Erythroblast (primary cell): ENCODE data around the gene SHMT2.

ENCODE experiments used
- GATA1 ChIP-seq: IDR thresholded peaks from 2 replicates; pipeline ENCODE4 v1.6.1; 2011; ENCODE audit warnings: low read depth, mild to moderate bottlenecking, control low read depth, low read length, moderate library complexity
- POLR2A ChIP-seq: IDR thresholded peaks from 2 replicates; pipeline ENCODE4 v1.6.1; 2011; ENCODE audit warnings: mild to moderate bottlenecking, low read length

DNA sequence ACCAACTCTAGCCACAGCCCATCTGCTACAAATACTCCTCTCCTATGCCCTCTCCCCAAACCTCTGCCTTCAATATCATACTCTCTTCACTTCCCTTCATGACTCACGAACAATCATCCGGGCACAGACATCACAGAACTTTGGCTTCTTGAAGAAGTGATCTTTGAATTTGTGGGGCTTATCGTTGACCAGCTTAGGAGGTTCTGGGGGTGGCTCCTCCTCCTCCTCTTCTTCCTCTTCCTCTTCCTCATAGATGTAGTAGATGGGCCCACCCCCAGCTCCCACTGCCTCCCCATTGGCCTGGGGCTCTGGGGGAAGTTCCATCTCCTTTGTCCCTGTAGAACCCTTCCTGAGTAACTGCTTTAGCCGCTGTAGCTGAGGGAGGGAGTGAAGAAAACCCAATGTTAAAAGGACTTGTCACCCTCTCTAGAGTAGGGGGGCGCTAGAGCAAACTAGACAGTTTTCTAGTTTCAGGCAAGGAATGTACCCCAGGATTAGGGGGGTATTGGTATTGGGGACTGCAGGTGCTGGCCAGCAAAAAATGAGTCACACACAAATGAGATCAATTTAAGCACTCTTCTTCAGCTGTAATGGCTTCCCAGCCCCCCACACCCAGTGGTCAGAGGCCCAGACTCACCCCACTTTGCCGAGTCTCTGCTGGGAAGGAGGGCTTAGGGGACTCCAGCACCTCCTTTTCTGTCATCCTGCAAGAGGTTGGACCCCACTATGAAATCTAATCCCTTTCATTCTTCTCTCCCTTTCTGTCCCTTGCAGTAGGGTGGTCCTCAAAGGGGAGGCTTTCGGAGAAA is 19.6 kb downstream of the SHMT2 start:
- no peak for TF ChIP-seq POLR2A
- no peak for TF ChIP-seq GATA1
